Keratinocyte (primary cell): ENCODE results near the gene FBXO47. TPM values are rescaled to one million over a fixed set of nuclear protein-coding genes. Genes with fewer than 3 reads are reported as not detected.

Source experiments
- DNase-seq: peaks from one replicate; pipeline ENCODE4 v3.0.0-alpha.2; 2011; ENCODE audit warnings: low read depth, missing footprints, low spot score
- FAIRE-seq: peaks from 2 replicates; lab custom pipeline; 2011; peaks lifted over from hg19 to GRCh38; lab: Jason Lieb, UNC
- H2AFZ ChIP-seq: 2 replicates; pipeline ENCODE4 v1.6.0; 2012; ENCODE audit warnings: low read length, control low read depth, inconsistent platforms; ENCODE audit not compliant: control insufficient read depth
- H3K27ac ChIP-seq: 2 replicates; pipeline ENCODE4 v1.5.1; 2011; ENCODE audit warnings: low read length; ENCODE audit not compliant: control insufficient read depth, insufficient read depth
- H3K27me3 ChIP-seq: 3 replicates; pipeline ENCODE4 v1.6.0; 2011; ENCODE audit warnings: low read length; ENCODE audit not compliant: control insufficient read depth, insufficient read depth; ENCODE audit errors: extremely low read depth
- H3K36me3 ChIP-seq, 2 experiments: 2 replicates in 1 of 2; 3 replicates in 1 of 2; pipeline ENCODE4 v1.5.1; 2011; ENCODE audit warnings: low read length in 2 of 2, mild to moderate bottlenecking in 1 of 2; ENCODE audit not compliant: control insufficient read depth in 2 of 2, insufficient read depth in 2 of 2; ENCODE audit errors: extremely low read depth in 1 of 2
- H3K4me1 ChIP-seq: 3 replicates; pipeline ENCODE4 v1.5.1; 2011; ENCODE audit warnings: low read length; ENCODE audit not compliant: control insufficient read depth, insufficient read depth; ENCODE audit errors: extremely low read depth
- H3K4me2 ChIP-seq: 3 replicates; pipeline ENCODE4 v1.6.0; 2011; ENCODE audit warnings: low read depth, low read length; ENCODE audit not compliant: control insufficient read depth, insufficient read depth; ENCODE audit errors: extremely low read depth
- H3K4me3 ChIP-seq, 3 experiments: fragments of 200-600 bp in 1 of 3; sonication (generic) in 1 of 3; 2 replicates in 2 of 3; 3 replicates in 1 of 3; pipeline ENCODE4 v1.5.1; 2011 to 2016; ENCODE audit warnings: low read length in 3 of 3, mild to moderate bottlenecking in 3 of 3, control low read depth in 2 of 3, inconsistent platforms in 1 of 3, low read depth in 1 of 3, mixed read lengths in 1 of 3, mixed run types in 1 of 3, moderate library complexity in 1 of 3; ENCODE audit not compliant: control insufficient read depth in 2 of 3, insufficient read depth in 2 of 3; ENCODE audit errors: extremely low read depth in 1 of 3
- H3K79me2 ChIP-seq: 2 replicates; pipeline ENCODE4 v1.6.0; 2012; ENCODE audit warnings: low read length; ENCODE audit not compliant: control insufficient read depth, insufficient read depth
- H3K9ac ChIP-seq: 3 replicates; pipeline ENCODE4 v1.6.0; 2011; ENCODE audit warnings: low read length; ENCODE audit not compliant: control insufficient read depth, insufficient read depth; ENCODE audit errors: extremely low read depth
- H3K9me1 ChIP-seq: 3 replicates; pipeline ENCODE4 v1.6.0; 2011; ENCODE audit warnings: low read length; ENCODE audit not compliant: control insufficient read depth, insufficient read depth; ENCODE audit errors: extremely low read depth
- H3K9me3 ChIP-seq: 2 replicates; pipeline ENCODE4 v1.5.1; 2012; ENCODE audit warnings: low read depth, low read length; ENCODE audit not compliant: control insufficient read depth
- H4K20me1 ChIP-seq: 3 replicates; pipeline ENCODE4 v1.6.0; 2011; ENCODE audit warnings: low read length; ENCODE audit not compliant: control insufficient read depth, insufficient read depth; ENCODE audit errors: extremely low read depth
- EZH2 ChIP-seq: IDR thresholded peaks from one replicate; pipeline ENCODE4 v1.6.1; 2012; ENCODE audit warnings: inconsistent platforms, mild to moderate bottlenecking, low read length, moderate library complexity
- dilution Hi-C: fragments of 300-500 bp; cut with MboI; formaldehyde crosslinking; loops from one replicate; pipeline ENCODE4 v1.7.0; 2020; ENCODE audit warnings: low sequenced_read_pairs; ENCODE audit not compliant: extremely low pct_ligation_motif_present
- polyA plus RNA-seq, 5 experiments: library from polyadenylated mRNA; depleted of rRNA in 3 of 5; stranded (reverse) in 3 of 5; stranded (forward) in 1 of 5; unstranded in 1 of 5; fragments of >200 nt; gene quantifications; 1 replicate in 1 of 5; 2 replicates in 3 of 5; 3 replicates in 1 of 5; pipeline versions ENCODE4 v1.2.1 to v1.2.3, GENCODE V29; 2011 to 2012; ENCODE audit warnings: missing spikeins in 2 of 5, low read depth in 1 of 5, low replicate concordance in 1 of 5
- TF ChIP-seq, protein P1 (sequence below), 3 experiments: IDR thresholded peaks in 1 of 3; conservative IDR thresholded peaks in 1 of 3; optimal IDR thresholded peaks in 1 of 3; 2 replicates in 2 of 3; 3 replicates in 1 of 3; pipeline versions ENCODE3 to v1.5.1; 2011; ENCODE audit warnings: low read length in 3 of 3, mild to moderate bottlenecking in 3 of 3, moderate library complexity in 2 of 3, control low read depth in 1 of 3, inconsistent platforms in 1 of 3; ENCODE audit not compliant: insufficient read depth in 2 of 3; ENCODE audit errors: extremely low read depth in 1 of 3

FBXO47 gene
- polyA plus RNA-seq, 1 donor (not counting 4 experiments of a cell fraction or from before 2014, with no cell fraction given), result not detected

DNA sequence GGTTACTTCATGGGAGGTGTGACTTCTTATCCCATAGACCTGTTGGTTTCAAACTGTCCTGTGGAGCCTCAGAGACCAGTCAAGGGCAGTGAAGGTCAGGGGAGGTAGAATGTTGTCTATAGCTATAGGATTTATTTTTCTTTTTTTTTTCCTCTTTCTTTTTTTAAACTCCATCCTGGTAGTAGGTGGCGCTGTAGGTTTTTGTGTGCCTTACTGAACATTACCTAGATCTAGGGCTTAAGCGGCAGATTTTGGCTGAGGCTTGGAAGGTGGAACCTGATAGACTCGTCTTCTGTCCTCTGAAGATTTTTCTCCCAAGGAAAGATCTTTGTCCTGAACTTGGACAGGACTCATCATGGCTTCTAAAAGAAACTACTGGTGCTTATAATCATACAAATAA lies 49.9 kb downstream of the FBXO47 start:
- Histone ChIP-seq H3K4me2 (no peak overlapping the region), H3K9me3 (no peaks in the 10 kb centered on the region), H3K9me1 (no peaks in the 10 kb centered on the region), H3K9ac (no peak overlapping the region), H3K4me1 (no peaks in the 10 kb centered on the region), H2AFZ (no peak overlapping the region), H3K36me3 (peaks cover 57 to 58% of the 10 kb centered on the region in 2 experiments), H3K27ac (no peak overlapping the region), H3K79me2 (peaks cover 6% of the 10 kb centered on the region), H3K27me3 (no peaks in the 10 kb centered on the region), H4K20me1 (peaks cover 8% of the 10 kb centered on the region), H3K4me3 (no peak overlapping the region)
- no peak for TF ChIP-seq EZH2
- TF ChIP-seq, protein P1, sequence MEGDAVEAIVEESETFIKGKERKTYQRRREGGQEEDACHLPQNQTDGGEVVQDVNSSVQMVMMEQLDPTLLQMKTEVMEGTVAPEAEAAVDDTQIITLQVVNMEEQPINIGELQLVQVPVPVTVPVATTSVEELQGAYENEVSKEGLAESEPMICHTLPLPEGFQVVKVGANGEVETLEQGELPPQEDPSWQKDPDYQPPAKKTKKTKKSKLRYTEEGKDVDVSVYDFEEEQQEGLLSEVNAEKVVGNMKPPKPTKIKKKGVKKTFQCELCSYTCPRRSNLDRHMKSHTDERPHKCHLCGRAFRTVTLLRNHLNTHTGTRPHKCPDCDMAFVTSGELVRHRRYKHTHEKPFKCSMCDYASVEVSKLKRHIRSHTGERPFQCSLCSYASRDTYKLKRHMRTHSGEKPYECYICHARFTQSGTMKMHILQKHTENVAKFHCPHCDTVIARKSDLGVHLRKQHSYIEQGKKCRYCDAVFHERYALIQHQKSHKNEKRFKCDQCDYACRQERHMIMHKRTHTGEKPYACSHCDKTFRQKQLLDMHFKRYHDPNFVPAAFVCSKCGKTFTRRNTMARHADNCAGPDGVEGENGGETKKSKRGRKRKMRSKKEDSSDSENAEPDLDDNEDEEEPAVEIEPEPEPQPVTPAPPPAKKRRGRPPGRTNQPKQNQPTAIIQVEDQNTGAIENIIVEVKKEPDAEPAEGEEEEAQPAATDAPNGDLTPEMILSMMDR (optimal IDR thresholded peaks at IDR 0.05 in 1 of 3, IDR thresholded peaks at IDR 0.05 in 1 of 3, conservative IDR thresholded peaks at IDR 0.05 in 1 of 3; ENCODE audit: extremely low read depth in 1 of 3, insufficient read depth in 2 of 3, low read length in 3 of 3), result no peak
- no peak for FAIRE-seq
- no peak for DNase-seq
- dilution Hi-C loops, result no loop called here

DNA sequence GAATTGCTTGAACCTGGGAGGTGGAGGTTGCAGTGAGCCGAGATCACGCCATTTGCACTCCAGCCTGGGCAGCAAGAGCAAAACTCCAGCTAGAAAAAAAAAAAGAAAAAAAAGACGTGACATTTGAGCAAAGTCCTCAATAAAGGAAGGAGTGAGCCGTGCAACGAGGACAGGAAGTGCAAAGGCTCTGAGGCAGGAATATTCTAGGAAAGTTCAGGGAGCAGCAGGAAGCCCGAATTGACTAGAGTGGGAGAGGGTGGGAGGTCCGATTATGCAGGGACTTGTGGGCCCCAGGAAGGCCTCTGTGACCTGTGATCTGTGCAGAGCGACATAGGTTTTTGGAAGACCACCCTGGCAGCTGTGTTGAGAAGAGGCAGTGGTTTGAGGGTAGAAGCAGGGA lies 50.4 kb downstream of the FBXO47 start:
- FAIRE-seq (no peak), DNase-seq (no peak)
- Histone ChIP-seq H3K27ac (no peak overlapping the region), H3K4me2 (no peak overlapping the region), H3K36me3 (peaks cover 57 to 58% of the 10 kb centered on the region in 2 experiments), H3K9ac (no peak overlapping the region), H3K9me3 (no peaks in the 10 kb centered on the region), H3K4me1 (no peaks in the 10 kb centered on the region), H3K27me3 (no peaks in the 10 kb centered on the region), H4K20me1 (peaks cover 8% of the 10 kb centered on the region), H3K9me1 (no peaks in the 10 kb centered on the region), H2AFZ (no peak overlapping the region), H3K4me3 (no peak overlapping the region), H3K79me2 (peaks cover 9% of the 10 kb centered on the region)
- TF ChIP-seq, protein P1 (optimal IDR thresholded peaks at IDR 0.05 in 1 of 3, IDR thresholded peaks at IDR 0.05 in 1 of 3, conservative IDR thresholded peaks at IDR 0.05 in 1 of 3; ENCODE audit: extremely low read depth in 1 of 3, insufficient read depth in 2 of 3, low read length in 3 of 3), result no peak
- TF ChIP-seq EZH2, result no peak
- dilution Hi-C loops, result no loop called here
